VCaP (cell line): Measurements from ENCODE around the gene RSRC2.
A peak's percentile ranks its signal among the peaks of the same experiment; 100 is the strongest.

Experiments used
- H3K27ac ChIP-seq: fragments of 450-650 bp; 2 replicates; pipeline ENCODE4 v1.5.1; 2017
- TF ChIP-seq, protein P1 (sequence below): fragments of 450-650 bp; conservative IDR thresholded peaks from 2 replicates; pipeline ENCODE4 v1.5.1; 2017; ENCODE audit warnings: mild to moderate bottlenecking, moderate library complexity

The RSRC2 gene

GRCh38 chr12:122527478-122527944 is 775 bp upstream of the RSRC2 start:
- TF ChIP-seq, protein P1, sequence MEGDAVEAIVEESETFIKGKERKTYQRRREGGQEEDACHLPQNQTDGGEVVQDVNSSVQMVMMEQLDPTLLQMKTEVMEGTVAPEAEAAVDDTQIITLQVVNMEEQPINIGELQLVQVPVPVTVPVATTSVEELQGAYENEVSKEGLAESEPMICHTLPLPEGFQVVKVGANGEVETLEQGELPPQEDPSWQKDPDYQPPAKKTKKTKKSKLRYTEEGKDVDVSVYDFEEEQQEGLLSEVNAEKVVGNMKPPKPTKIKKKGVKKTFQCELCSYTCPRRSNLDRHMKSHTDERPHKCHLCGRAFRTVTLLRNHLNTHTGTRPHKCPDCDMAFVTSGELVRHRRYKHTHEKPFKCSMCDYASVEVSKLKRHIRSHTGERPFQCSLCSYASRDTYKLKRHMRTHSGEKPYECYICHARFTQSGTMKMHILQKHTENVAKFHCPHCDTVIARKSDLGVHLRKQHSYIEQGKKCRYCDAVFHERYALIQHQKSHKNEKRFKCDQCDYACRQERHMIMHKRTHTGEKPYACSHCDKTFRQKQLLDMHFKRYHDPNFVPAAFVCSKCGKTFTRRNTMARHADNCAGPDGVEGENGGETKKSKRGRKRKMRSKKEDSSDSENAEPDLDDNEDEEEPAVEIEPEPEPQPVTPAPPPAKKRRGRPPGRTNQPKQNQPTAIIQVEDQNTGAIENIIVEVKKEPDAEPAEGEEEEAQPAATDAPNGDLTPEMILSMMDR: no peak
- peak overlapping the region; percentile 99 for H3K27ac ChIP-seq

DNA sequence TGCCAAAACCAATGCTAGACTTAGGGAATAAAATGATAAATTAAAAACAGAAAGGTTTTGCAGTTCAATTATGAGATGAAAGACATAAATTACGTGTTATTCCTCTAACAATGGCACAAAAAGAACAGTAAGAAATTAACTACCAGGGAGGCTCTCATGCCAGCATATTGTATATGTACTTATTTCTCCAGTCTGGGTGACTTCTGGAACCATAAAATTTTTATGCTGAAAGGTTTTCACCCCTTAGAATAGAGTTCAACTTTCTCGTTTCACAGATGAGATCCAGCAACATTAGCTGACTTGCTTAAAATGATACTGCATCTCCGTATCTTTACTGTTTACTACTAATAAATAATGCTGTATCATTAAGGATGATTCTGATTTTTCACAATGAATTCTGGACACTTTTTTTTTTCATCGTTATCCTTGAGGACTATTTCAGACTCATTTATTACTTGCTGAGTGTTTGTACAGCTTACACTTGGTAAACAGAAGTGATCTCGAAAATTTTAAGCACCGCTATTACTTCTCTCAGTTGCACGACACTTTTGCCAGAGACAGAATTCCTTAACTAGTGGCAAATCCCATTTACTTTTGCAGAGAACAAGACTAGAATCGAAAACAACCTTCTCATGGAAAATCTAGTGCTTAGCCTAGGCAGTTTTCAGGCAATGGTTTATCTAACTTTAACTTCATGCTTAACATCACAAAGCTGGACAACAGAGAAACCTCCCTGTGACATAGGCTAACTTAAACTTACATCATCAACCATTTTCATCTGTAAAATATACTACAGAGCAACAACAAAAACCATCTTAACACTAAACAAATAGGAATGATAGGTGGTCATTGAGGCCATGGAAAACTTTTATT is 2.7 kb downstream of the RSRC2 start:
- H3K27ac ChIP-seq: peak overlapping the region; percentile 99

DNA sequence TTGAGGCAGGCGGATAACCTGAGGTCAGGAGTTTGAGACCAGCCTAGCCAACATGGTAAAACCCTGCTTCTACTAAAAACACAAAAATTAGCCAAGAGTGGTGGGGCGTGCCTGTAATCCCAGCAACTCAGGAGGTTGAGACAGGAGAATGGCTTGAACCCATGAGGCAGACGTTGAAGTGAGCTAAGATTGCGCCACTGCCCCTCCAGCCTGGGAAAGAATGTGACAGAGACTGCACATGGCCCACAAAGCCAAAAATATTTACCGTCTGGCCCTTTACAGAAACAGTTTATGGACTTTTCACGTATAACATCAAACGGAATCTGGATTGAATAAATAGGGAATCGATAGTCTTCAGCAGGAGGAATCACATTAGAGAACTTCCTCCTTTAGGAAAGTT is 3.5 kb downstream of the RSRC2 start:
- TF ChIP-seq, protein P1: no peak
- peak overlapping the region; percentile 99 for H3K27ac ChIP-seq

More for the DNA sequence above, 2.7 kb downstream of the RSRC2 start:
- TF ChIP-seq, protein P1: no peak

DNA sequence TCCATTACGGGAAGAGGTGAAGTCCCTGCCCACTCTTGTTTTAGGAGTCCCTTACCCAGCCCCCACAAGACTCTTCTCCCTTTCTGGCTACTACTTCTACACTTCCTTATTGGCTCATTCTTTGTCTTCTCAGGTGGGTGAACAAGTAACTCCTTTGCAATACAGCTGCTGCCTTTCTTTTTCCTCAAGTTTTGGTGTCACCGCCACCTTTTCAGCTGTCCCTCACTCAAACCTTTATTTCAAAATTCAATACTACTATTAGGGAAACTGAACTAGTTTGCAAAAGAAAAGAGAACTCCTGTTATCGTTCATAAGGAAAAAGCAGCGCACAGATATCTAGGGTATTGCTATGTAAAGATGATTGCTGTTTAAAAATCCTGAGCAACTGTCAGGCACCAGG is 6.1 kb downstream of the RSRC2 start:
- TF ChIP-seq, protein P1: no peak
- H3K27ac ChIP-seq: no peak overlapping the region

GRCh38 chr12:122519418-122519817 is 7.3 kb downstream of the RSRC2 start:
- TF ChIP-seq, protein P1: no peak
- H3K27ac ChIP-seq: no peak overlapping the region

DNA sequence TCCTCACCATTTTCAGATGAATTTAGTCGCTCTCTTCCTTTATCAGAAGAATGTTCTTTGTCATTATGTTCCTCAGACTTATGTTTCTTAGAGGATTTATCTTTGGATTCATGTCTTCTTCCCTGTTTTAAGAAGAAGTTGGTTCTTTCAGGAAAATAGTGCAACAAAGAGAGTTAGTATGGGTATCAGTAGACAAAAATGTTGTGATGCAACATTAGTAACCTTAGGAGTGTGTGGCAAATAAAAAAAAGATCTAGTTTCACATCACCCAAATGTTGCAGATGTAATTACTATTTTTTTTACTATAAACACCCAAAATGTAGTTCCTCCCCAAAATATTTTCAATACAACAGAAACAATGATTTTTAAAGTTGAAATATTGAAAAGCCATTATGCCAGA is 7.8 kb downstream of the RSRC2 start:
- TF ChIP-seq, protein P1: no peak
- no peak overlapping the region for H3K27ac ChIP-seq

DNA sequence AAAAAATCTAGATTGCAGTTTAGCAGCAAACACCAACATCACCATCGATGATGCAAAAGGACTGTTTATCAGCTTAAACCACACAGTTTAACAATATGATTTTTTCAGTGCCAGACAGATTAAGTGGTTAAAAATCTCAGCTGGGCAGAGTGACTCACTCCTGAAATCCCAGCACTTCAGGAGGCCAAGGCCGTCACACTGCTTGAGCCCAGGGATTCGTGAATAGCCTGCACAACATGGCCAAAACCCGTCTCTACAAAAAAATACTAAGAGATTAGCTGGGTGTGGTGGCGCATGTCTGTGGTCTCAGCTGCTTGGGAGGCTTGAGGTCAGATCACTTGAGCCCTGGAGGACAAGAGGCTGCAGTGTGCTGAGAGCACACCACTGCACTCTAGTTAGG is 8.9 kb downstream of the RSRC2 start:
- TF ChIP-seq, protein P1: no peak
- H3K27ac ChIP-seq: no peak overlapping the region
